OCI-LY7 (cell line): Measurements from ENCODE around the gene IRF2BP2. TPM values are rescaled to one million over a fixed set of nuclear protein-coding genes. Genes with fewer than 3 reads are reported as not detected.

Experiments used
- BruUV-seq: library from RNA; stranded (reverse); fragments of 400-500 nt; replicated peaks from 2 replicates; lab custom pipeline; 2021; lab: Mats Ljungman, UMichigan
- CTCF ChIA-PET: fragments of 300-600 bp; sonication (Branson Sonifier 250); formaldehyde crosslinking; loops from one replicate; lab custom pipeline; 2022; ENCODE audit warnings: antibody characterized with exemption; ENCODE audit not compliant: unreplicated experiment; lab: Charles Lee
- POLR2A ChIA-PET: fragments of 300-600 bp; sonication (Branson Sonifier 250); formaldehyde crosslinking; loops from one replicate; lab custom pipeline; 2022; ENCODE audit warnings: antibody characterized with exemption; lab: Charles Lee
- DNase-seq: peaks from one replicate; pipeline ENCODE4 v3.0.0-alpha.2; 2015; ENCODE audit warnings: low spot score
- H2AFZ ChIP-seq: fragments of 200-600 bp; sonication (generic), shearing (Covaris generic); 2 replicates; pipeline ENCODE4 v1.6.1; 2014; ENCODE audit warnings: mild to moderate bottlenecking, antibody characterized with exemption, low read length, moderate library complexity
- H3K27ac ChIP-seq: fragments of 200-600 bp; sonication (generic); 2 replicates; pipeline ENCODE4 v1.5.1; 2014; ENCODE audit warnings: mixed run types, low read depth, mild to moderate bottlenecking, moderate library complexity, low read length, inconsistent platforms; ENCODE audit not compliant: poor library complexity, severe bottlenecking
- H3K36me3 ChIP-seq: fragments of 200-600 bp; sonication (generic); 2 replicates; pipeline ENCODE4 v1.6.1; 2014; ENCODE audit warnings: mild to moderate bottlenecking, antibody characterized with exemption, low read length, moderate library complexity, mixed read lengths; ENCODE audit not compliant: insufficient read depth
- H3K4me1 ChIP-seq: fragments of 200-600 bp; sonication (generic); 2 replicates; pipeline ENCODE4 v1.5.1; 2014; ENCODE audit warnings: mild to moderate bottlenecking, low read length; ENCODE audit not compliant: insufficient read depth, poor library complexity, severe bottlenecking
- H3K4me2 ChIP-seq: fragments of 200-600 bp; sonication (generic); 2 replicates; pipeline ENCODE4 v1.6.1; 2014; ENCODE audit warnings: mild to moderate bottlenecking, low read length
- H3K4me3 ChIP-seq: fragments of 200-600 bp; sonication (generic); 2 replicates; pipeline ENCODE4 v1.5.1; 2014; ENCODE audit warnings: mild to moderate bottlenecking, low read depth, low read length; ENCODE audit not compliant: poor library complexity, severe bottlenecking
- H3K79me2 ChIP-seq: fragments of 200-600 bp; sonication (generic); 2 replicates; pipeline ENCODE4 v1.6.1; 2016; ENCODE audit warnings: low read depth, mild to moderate bottlenecking, low read length, moderate library complexity, mixed read lengths; ENCODE audit not compliant: insufficient read depth
- H3K9me2 ChIP-seq: fragments of 200-600 bp; sonication (generic); 2 replicates; pipeline ENCODE4 v1.6.1; 2016; ENCODE audit warnings: mild to moderate bottlenecking, low read length, mixed read lengths; ENCODE audit not compliant: insufficient read depth
- H3K9me3 ChIP-seq: fragments of 200-600 bp; sonication (generic); 2 replicates; pipeline ENCODE4 v1.6.1; 2014; ENCODE audit warnings: mild to moderate bottlenecking, mixed run types, low read length, mixed read lengths
- H4K20me1 ChIP-seq: fragments of 200-600 bp; sonication (generic); 2 replicates; pipeline ENCODE4 v1.6.1; 2014; ENCODE audit warnings: mild to moderate bottlenecking, antibody characterized with exemption, low read length, moderate library complexity, mixed read lengths; ENCODE audit not compliant: insufficient read depth
- CTCF ChIP-seq: fragments of 200-600 bp; sonication (generic); conservative IDR thresholded peaks from 2 replicates; pipeline ENCODE4 v1.5.1; 2014; ENCODE audit warnings: mild to moderate bottlenecking, antibody characterized with exemption, low read length, moderate library complexity, mixed read lengths
- EZH2phosphoT487 ChIP-seq: fragments of 200-600 bp; sonication (generic); IDR thresholded peaks from 2 replicates; pipeline ENCODE4 v1.6.1; 2018; ENCODE audit warnings: low read depth, borderline replicate concordance, mild to moderate bottlenecking, mixed run types, antibody characterized with exemption, low read length, moderate library complexity, mixed read lengths
- intact Hi-C: fragments of 100-400 bp; cut with micrococcal nuclease; formaldehyde crosslinking; loops from one replicate; pipeline ENCODE4 v1.10.0; 2022; ENCODE audit not compliant: unreplicated experiment
- total RNA-seq, 2 experiments: library from RNA; depleted of rRNA in 1 of 2; stranded (reverse); fragments of >200 nt in 1 of 2; shearing (Covaris generic) in 1 of 2; gene quantifications; 2 replicates each; pipeline ENCODE4 v1.2.3, GENCODE V29; 2014 to 2022

The IRF2BP2 gene
- total RNA-seq, 2 experiments from 2014 or later, result 40.6 to 65.9 TPM

- H3K4me3 ChIP-seq, result peak overlapping the region; percentile 41
- no TSS peak for BruUV-seq
Observed at GRCh38 chr1:234601301-234602017, 8.5 kb downstream of the IRF2BP2 start.

GRCh38 chr1:234600418-234601281, 9.3 kb downstream of the IRF2BP2 start:
- Histone ChIP-seq H3K4me3 (peak overlapping the region; percentile 69), H3K79me2 (peaks cover 33% of the 10 kb centered on the region; the same call in 1 of the 2 replicates), H3K9me2 (no peaks in the 10 kb centered on the region), H4K20me1 (peaks cover 6% of the 10 kb centered on the region; the same call in 1 of the 2 replicates), H3K9me3 (peaks cover 8% of the 10 kb centered on the region; the same call in 1 of the 2 replicates), H3K27ac (peak overlapping the region; percentile 93), H2AFZ (peak overlapping the region; percentile 66; the same call in 1 of the 2 replicates), H3K4me1 (peaks cover 77% of the 10 kb centered on the region), H3K36me3 (peaks cover 10% of the 10 kb centered on the region; the same call in 1 of the 2 replicates), H3K4me2 (peak overlapping the region; percentile 88)
- TSS peak; percentile 95 for BruUV-seq
- POLR2A ChIA-PET, result interaction anchor here (0.6 to 4.2 kb wide), 17 partner anchors 11 to 892 kb away, joined by 3 to 50 read pairs (median 4); partner anchors contain the start of genes COA6 and IRF2BP2
- no peak for TF ChIP-seq CTCF
- TF ChIP-seq EZH2phosphoT487, result no peak
- CTCF ChIA-PET, result interaction anchor here (0.5 to 1.0 kb wide), 2 partner anchors 101 to 379 kb away, joined by 3 to 4 read pairs; no protein-coding TSS in a partner anchor
- DNase-seq, result peak; percentile 48
- intact Hi-C loops, result loop anchor here (1.0 to 2.0 kb wide), 3 partner anchors 8 to 904 kb away; partner anchors contain the start of gene B3GALNT2

More at GRCh38 chr1:234601301-234602017, 8.5 kb downstream of the IRF2BP2 start:
- TF ChIP-seq CTCF, result no peak; the same call in 1 of the 2 replicates
- TF ChIP-seq EZH2phosphoT487, result no peak
- intact Hi-C loops, result loop anchor here (2.0 kb wide), 2 partner anchors 405 to 903 kb away; partner anchors contain the start of gene B3GALNT2
- Histone ChIP-seq H3K4me1 (peaks cover 83% of the 10 kb centered on the region), H3K4me2 (peak overlapping the region; percentile 88), H3K9me3 (peaks cover 8% of the 10 kb centered on the region; the same call in 1 of the 2 replicates), H3K79me2 (peaks cover 41% of the 10 kb centered on the region; the same call in 1 of the 2 replicates), H3K27ac (peak overlapping the region; percentile 93), H4K20me1 (peaks cover 10% of the 10 kb centered on the region; the same call in 1 of the 2 replicates), H2AFZ (peak overlapping the region; percentile 66; the same call in 1 of the 2 replicates), H3K9me2 (no peaks in the 10 kb centered on the region), H3K36me3 (peaks cover 17% of the 10 kb centered on the region; the same call in 1 of the 2 replicates)
- peak; percentile 68 for DNase-seq
- ChIA-PET CTCF (interaction anchor here (1.0 kb wide), 1 partner anchor 102 kb away, joined by 4 read pairs; no protein-coding TSS in a partner anchor), POLR2A (interaction anchor here (0.8 to 4.2 kb wide), 18 partner anchors 10 to 377 kb away, joined by 3 to 50 read pairs (median 4); partner anchors contain the start of genes COA6 and IRF2BP2)
